NOMO-1 treated with dmso at 0.1 percent for 144 hours (cell line): ENCODE results near the gene MEF2C.

Source experiments
- DNase-seq: peaks from one replicate; lab custom pipeline; 2025; ENCODE audit not compliant: unreplicated experiment; lab: John Stamatoyannopoulos, UW

Gene MEF2C

DNA sequence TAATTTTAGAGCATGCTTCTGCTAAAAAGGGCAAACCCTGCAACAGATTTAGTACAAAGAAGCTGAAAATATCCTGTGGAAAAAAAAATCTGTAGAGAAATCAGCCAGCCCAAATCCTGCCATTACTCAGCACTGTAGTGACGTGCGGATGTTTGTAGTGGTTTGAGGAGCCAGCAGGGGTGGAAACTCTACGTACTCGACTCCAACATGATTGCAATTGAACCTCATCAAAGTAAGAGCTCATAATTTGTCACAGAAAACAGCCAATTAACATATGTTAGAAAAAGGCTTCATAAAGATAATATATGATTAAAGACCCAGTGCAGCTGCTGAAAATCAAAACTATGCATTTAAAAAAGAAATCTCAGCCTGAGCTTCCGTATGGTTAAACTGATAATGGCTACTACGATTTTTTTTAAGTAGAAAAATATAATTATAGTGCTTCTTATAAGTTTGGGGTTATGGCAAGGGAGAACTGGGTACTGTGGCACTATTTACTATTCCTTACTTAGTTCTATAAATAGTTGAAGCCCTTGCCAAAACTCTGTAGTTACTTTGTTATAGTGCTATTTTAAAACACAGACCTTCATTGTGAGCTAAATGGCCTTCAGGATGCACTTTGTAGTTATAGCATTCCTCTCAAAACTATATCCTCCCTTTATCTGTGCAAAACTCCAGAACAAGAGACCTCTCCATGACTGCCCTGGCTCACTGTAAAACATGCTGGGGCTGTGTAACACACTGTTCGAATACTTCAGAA lies 49.4 kb downstream of the MEF2C start:
- peak; percentile 41 for DNase-seq

DNA sequence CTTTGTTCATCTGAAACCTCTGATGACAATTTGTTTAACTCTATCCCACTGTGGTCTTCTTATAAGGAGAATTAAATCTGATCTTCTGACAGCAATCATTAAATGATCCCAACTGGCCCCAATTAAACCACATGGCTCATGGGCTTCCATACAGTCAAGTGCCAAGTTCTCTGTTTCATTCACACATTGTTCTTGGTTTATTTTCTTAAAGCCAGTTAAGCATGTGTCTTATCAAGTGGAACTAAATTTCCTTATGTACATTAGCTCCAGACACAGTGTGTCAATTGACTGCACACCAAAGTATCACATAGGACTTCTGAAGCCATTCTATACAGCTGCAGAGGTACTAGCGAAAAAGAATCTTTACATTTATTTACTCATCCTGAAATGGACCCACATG lies 51.2 kb downstream of the MEF2C start:
- DNase-seq, result no peak

DNA sequence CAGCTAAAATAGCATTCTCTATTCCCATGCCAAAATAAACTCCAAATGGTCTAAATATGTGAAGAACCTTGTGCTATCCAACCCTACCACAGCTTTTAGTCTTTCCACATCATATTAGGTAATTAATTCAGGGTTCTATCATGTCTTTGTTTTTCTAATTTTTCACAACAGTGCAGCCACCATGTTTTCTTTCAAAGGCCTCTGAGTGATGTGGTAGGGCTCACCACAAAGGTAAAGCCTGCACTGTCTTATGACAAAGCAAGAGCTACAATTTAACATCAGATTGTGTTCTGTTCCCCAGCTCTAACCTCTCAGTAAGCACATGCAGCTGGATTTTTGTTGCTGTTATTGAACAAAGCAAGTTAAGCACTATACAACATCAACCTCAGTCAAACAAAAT lies 52.4 kb downstream of the MEF2C start:
- DNase-seq, result no peak

DNA sequence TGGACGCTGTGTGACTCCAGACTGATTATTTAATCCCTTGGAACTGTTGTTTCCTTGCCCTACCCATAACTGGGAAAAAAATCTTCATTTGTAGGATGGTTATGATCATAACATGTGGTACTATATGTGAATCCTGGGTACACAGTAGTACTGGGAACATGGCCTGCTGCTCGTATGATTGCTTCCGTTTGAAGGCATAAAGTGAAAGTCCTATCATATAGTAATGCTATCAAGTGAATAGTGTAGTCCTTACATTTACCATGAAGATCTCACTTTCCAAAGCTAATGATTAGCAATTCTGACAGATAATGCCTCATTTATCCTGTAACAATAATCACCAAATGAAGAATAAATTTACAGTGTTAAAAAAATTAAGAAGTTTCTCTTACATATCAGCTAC lies 53.2 kb downstream of the MEF2C start:
- no peak for DNase-seq

DNA sequence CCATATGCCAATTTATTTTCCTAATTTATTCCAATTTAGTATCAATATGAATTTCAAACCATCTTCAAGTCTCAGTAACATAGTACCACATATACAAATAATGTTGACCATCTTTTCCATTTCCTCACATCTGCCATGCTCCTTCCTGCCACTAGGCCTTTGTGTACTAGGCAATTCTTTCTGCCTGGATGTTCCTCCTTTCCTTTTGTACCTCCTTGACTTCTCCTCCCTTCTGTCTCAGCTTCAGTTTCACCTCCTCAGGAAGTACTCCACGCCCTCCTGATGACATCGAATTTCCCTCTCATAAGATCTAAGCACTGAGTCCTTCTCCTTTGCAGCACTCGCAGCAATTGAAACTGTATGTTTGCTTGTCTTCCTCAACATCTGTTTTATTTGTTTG lies 53.9 kb downstream of the MEF2C start:
- DNase-seq, result peak; percentile 85

DNA sequence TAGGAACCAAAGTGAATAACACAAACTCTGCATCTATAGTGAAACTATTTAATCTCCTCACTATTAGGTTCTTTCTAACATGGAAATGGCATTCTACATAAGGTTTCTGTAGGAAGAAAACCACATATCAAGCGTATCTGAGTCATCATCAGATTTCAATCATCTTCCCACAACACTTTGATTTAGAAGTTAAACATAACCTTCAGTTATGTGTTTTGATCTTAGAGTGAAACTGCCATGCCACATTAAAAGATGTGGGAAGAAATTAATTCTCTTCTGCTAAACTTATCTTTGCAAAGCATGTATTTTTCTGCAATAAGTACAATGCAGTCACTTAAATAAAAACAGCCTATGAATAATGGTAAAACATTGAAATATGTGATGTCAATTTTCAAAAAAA lies 55.0 kb downstream of the MEF2C start:
- DNase-seq, result no peak

DNA sequence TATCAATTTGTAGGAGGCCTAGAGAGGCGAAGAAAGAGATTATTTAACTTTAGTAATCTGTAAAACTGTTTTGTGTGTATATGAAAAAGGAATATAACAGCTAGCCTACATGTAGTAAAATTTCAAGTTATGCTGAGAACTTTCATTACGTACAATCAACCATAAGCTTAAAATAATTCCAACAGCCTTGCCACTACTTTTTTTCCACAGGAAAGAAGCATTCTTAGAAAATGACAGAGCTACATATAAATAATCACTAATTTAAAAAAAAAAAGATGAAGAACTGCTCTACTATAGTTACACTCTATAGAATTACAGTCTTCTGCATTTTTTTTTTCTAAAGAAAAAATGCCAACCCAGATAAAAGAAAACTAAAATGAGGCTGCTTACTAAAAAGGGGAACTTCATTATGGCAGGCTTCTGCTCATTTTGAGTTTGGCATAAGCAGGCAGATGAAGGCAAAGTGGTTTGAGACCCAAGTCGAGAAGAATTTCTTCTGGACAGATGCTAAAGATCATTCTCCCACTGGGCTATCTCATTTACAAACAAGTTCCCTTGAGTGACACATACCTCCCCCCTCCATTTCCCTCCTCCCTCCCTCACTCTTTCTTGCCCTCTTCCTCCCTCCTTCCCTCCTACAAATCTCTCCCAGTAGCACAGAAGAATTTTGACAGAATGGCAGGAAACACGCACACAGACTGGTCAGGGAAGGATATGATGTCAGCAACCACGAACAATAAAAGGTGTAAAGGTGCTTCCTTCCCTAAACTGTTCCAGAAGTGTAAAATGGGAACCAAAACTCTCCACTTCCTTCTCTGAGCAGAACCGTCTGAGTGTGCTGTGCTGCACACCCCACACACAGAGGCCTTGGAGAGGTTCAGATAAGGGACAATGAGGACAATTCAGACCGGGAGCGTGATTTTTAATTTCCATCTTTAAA lies 56.1 kb downstream of the MEF2C start:
- DNase-seq, result peak; percentile 93

DNA sequence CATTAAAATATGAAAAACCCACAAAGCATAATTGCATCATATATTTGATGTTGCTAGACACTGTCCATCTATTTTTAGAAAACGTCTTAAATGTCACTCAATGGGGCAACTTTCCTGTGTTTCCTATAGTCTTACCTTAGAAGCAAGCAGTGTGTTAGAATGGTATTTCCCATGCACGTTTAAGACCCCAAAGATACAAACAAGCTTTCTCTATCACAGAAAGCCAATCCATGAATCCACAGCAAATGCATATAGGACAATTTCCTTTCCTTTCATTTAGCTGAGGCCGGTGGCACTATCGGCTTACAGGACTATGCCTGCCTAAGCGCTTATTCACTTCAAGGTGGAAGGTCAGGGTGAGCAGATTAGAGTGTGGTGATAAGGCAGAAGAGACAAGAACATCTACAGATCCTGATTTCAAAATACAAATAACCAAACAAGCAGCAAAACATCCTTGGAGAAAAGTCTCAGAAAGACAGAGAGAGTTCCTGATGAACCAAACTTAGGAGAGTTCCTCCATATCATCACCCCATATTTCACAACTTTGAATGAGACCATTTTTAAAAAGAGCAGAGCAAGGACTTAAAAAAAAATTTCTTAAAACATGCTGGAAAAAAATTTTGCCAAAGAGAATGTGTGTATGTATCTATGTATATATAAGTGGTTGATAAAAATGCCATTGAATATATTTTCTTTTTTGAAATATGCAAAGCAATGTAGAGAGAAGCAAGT lies 57.2 kb downstream of the MEF2C start:
- no peak for DNase-seq

DNA sequence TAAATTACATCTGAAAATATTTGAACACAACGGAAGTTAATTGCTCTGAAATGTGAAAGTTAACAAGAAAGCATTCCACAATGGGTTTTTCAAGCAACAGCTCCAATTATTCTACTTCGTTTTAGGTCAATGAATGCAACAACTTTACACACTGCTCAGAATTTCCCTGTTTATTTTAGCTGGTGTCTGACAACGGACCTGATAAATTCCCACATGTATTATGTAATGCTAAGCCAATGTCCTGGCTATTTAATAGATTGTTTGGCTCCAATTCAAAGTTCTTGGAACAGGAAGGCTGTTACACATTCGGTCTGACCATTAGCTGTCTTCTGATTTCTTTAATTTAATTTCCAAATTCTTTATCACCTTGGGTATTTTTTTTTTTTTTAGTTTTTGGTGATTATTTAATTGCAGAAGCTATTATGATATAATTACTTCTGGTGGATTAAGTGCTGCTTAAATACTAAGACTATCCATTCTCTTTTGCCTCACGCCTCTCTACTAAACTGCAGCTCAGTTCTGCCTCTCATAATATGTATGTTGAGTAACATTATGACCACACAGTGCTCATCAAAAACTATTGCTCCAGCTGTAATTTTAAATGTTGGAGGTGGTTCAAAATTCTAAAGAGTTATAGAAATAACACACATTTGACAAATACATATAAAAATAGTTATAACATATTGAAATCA lies 57.9 kb downstream of the MEF2C start:
- peak; percentile 58 for DNase-seq

DNA sequence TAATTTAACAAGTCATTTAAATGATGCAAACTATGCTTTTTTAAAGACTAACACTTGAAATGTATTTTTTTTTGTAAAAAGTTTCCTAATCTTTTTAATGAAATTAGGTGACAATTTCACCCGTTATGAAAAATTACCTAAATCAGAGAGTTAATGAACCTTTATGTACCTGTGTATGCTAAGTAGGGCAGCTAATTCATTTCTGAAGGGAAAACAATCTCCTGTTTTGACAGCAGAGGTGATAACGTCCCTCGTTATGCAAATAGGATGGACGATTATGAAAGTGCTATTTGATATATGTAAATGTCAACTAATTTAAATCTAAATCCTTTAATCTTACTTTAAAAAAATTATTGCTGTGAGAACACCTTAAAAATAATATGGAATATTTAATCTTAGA lies 58.8 kb downstream of the MEF2C start:
- DNase-seq, result no peak

DNA sequence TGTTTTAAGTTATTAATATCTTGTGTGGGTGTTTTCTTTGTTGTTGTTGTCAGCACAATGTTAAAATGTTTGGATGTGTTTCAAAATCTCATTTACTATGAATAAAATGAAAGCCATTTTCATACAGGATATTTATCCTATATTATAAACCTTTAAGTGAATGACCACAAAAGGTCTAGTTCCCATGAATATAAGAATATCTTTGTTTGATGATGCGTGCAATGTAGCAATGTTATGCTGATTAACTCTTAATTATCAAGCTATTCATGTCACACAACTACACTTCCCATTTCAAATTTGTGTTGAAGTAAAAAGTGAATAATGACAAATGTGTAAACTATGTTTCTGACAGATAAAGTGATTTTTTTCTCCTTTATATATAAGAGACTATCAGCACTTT lies 59.8 kb downstream of the MEF2C start:
- no peak for DNase-seq

DNA sequence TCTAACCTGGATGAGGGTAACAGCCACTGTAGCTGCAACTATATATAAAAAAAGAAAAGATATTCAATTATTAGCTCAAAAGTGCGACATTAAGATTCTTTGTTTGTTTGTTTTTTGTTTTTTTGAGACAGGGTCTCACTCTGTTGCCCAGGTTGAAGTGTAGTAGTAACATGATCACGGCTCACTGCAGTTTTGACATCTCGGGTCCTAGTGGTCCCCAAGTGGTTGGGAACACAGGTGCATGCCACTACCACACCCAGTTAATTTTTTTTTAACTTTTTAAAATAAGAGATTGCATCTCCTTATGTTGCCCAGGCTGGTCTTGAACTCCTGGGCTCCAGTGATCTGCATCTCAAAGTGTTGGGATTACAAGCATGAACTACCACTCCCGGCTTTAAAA lies 61.8 kb downstream of the MEF2C start:
- DNase-seq, result no peak

DNA sequence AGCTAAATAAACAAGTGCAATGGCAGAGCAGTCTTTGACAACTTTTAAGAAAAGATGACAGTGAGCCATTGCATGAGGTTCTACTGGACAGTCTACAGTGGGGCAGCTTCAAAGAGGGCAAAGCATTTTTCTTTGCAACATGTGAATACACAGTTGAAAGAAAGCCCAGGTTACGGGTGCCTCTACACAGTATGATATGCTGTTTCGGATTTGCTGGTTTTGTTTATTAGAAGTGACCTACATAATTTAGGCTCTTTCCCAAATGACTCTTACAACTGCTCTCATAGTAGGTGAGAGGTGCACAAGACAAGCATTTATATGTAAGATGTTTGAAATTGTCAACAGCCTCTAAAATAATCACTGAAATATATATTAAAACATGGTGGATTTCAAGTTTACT lies 62.4 kb downstream of the MEF2C start:
- DNase-seq, result no peak

DNA sequence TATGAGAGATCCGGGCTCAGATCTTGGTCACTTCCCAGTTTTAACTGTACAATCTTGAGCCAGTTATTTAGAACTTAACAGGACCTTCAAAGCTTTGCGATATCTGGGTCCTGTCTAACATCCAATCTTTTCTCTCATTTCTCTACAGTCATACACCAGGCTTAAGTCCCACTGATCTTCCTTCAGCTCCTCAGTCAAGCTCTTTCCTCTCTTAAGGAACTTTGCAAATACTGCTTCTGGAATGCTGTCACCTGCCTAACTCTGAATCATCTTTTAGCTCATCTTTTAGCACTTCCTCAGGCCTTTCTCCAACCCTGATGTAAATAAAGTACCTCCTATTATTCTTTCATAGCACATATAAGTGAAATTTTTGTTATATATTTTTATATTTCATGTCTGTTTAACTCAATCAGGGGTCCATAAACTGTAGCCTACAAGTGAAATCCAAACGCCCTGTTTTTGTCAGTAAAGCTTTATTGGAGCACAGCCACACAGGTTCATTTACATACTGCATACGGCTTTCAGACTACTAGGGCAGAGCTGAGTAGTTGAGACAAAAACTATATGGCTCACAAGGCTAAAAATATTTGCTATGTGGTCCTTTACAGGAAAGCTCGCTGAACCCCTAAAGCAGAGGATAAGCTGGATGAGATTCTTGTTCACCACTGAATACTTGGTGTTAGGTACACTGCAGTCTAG lies 63.5 kb downstream of the MEF2C start:
- DNase-seq, result no peak

DNA sequence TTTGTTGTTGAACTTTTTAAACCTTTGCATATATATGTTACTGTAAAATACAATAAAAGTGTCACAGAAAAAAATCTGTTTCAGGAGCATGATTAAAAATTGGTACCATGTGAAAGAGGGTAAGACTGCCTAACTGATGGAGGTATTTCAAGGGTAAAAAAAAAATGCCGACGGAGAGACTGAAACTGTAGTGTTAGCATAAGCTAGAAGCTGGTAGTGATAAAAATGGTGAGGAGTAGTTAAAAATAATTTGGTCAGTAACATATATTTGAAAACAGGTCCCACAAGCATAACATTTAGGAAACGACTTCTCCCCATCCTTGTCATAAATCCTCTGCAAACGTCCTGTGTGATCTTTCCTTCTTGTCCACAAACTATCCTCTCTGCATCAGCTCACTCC lies 64.7 kb downstream of the MEF2C start:
- no peak for DNase-seq

DNA sequence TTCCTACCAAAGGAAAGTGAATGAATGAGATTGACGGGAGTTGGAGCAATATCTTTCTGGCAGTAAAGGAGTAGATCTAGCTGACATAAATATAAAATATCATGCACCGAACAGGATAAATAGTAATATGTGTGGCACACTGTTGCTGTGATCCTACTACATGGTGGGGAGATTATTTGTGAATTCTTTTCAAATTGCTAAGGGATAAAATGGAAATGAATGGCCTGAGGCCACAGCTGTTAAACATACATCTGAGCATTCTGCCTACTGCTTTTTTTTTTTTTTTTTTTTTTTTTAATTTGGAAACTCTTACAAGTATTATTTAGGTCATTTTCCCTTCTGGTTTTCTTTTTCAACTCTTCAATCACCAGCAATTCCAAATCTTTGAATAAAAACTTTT lies 66.8 kb downstream of the MEF2C start:
- DNase-seq, result no peak

DNA sequence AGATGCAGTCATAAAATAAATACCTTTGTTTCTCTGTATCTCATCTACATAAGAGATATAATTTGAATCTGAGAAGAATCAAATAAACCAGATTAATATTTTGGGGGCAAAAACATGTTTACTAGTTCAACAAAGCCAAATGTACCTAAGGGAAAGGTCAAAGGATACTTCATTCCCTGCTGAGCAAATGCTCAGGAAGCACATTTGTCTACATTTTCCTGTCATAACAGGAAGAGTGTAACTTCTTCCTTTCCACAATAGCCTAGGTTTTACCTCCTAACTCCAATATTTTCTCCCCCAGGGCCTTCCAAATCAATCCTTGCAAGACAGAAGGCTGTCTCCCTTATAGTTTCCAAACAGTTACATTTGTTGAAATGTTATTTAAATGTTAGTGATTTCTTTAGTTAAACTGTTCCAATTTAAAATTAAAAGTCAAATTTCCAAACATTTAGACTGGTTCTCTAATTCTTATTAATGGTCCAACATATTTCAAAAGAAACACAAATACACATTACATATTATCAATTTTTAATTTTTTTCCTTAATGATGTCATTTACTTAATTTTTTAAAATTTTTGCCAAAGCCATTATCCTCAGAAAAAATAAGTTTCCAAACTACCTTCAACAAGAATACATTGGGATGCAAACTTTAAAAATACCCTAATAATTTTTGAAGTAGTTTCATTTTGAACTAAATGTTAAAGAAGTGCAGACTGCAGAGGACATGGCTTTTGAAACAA lies 67.8 kb downstream of the MEF2C start:
- DNase-seq, result no peak

DNA sequence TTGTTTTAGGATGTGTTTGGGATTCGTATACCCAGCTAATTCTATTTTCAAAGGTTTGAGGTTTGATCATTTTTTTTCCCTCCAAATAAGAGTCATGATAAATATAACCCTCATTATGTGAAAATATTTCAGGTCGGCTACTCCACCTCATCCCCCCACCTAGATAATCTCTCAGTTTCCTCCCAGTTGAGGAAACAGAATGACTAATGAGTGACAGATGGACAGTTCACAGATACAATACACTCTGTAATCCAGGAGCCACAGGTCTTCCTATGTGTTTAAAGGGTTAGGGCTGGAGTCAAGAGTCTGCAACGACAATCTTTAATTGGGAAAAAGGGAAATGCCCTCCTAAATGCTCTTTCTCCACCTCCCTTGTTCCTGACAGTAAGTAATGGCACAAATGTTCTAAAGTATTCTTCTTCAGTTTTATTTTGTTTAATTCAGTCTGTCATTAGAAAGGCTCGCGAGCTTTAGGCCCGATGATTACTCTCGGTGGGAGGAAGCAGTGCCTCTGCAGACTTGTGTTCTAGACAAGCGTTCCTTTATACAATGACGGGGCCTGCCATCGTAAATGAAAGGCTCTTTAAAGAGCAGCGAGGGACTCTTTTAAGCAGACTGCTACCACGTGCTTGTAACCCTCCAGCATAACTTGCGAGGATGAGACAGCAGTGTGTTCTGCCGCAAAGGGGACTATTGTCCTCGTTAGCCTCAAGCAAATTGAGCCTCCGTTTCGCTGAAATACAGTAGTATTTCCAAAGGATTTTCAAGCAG lies 69.0 kb downstream of the MEF2C start:
- no peak for DNase-seq

DNA sequence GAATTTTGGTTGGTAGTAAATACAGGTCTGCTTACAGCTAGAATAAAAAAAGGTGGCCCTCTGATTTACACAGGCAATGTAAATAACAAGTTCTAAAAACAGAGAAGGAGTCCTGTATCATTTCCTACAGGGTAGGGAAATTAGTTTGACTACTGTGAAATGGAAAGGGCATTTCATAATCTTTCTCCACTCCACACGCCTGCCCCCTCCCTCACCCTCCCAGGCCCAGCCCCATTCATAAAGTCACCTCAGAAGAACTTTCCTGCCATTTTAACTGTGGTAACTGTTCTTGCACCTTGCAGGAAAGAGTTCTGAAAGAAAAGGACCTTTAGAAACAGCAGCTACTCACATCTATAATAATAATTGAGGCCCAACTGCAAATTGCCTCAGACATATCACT lies 69.7 kb downstream of the MEF2C start:
- DNase-seq, result peak; percentile 65
